ENCODE results near the gene MGRN1.

MGRN1 gene

DNA sequence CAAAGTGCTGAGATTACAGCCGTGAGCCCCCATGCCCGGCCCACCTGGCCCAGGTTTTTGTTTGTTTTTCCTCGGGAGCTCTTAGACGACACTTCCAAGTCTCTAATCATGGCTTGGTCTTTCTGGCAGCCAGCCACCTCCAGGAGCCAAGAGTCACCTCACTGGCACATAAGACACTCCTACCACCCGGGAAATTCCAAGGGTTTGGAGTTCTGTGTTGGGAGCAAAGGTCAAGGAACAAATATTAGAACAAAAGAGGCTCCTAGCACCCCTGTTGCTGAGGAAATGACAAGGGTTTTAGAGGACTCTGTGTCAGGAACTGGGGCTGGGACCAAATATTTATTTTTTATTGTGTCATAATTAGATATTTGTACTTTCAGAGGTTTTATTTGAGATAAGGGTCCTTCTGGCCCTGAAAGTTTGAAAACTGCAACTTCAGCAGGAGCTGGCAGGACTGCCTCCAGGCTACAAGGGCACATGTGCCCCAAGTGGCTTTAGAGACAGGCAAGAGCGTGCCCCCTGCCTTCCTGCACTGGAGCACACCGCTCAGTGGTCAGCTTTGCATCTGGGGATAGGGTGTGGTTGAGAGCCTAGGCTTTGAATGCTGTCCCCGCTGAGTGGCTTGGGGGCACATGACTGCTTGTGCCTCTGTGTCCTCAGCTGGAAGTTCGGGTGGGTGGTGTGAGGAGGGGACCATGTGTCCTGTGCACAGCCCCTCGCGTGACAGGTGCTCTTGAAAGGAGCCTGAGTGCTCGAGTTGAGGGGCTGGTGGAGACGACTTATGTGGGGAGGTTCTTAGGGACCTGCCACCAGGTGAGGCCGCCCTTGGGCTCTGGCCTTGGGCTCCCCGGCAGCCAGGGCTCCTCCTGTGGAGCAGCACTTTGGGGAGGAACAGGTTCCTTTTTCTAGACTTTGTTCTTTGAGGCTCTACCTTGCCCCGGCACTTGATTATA is 29.7 kb downstream of the MGRN1 start:
- no peak for DNase-seq (ENCODE audit: low spot score)

DNA sequence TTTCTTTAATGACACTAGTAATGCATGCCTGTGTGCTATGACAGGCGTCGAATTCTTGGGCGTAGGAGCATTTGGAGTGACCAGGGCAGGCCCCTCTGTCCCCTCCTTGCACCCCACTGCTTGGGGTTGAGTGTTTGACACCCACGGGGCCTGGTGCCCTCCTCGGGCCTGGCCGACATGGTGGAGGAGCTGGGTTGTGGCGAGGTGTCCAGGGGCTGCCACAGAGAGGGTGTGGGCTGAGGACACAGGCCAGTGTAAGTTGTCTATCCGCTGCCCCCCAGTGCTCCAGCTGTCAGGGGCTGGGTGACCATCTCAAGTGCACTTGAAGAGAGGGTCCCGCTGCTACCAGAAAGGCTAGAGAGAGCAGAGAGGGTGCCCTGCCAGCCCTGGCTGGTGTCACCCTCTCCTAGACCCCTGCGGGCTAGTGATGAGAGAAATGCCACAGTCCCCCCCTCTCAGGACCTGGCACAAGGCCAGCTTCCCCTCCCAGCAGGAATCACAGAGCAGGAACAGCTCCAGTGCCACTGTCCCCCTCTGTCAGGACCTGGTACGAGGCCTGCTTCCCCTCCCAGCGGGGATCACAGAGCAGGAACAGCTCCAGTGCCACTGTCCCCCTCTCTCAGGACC is 30.5 kb downstream of the MGRN1 start:
- no peak for DNase-seq (ENCODE audit: low spot score)

- DNase-seq (ENCODE audit: low spot score): no peak
Measured at GRCh38 chr16:4655801-4656200, 31.2 kb downstream of the MGRN1 start.

DNA sequence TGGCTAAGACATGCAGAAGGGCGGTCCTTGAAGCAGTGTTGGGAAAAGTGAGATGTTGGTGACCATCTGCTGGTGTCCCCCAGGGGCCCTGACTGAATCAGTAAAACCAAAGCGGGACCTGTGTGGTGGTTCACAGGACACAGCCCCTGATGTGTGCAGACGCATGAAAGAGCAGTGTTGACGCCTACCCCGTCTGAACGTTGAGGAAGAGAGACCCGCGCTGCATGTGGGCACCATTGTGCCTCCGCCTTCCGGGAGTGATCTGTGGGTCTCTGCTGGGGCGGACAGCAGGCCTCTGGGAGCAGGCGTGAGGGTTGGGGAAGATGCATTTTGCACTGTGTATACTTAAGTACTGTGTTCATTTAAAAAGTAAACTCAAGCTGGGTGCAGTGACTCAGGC is 31.6 kb downstream of the MGRN1 start:
- no peak for DNase-seq (ENCODE audit: low spot score)

GRCh38 chr16:4656695-4657686 is 32.4 kb downstream of the MGRN1 start:
- no peak for DNase-seq (ENCODE audit: low spot score)

GRCh38 chr16:4659363-4660353 is 35.0 kb downstream of the MGRN1 start:
- DNase-seq (ENCODE audit: low spot score): no peak

GRCh38 chr16:4660454-4661007 is 35.9 kb downstream of the MGRN1 start:
- peak; percentile 36 for DNase-seq (ENCODE audit: low spot score)

GRCh38 chr16:4661661-4662060 is 37.0 kb downstream of the MGRN1 start:
- no peak for DNase-seq (ENCODE audit: low spot score)

- no peak for DNase-seq (ENCODE audit: low spot score)
Measured at GRCh38 chr16:4663465-4663776, 38.8 kb downstream of the MGRN1 start.

- DNase-seq (ENCODE audit: low spot score): no peak
Measured at GRCh38 chr16:4663777-4664465, 39.3 kb downstream of the MGRN1 start.

DNA sequence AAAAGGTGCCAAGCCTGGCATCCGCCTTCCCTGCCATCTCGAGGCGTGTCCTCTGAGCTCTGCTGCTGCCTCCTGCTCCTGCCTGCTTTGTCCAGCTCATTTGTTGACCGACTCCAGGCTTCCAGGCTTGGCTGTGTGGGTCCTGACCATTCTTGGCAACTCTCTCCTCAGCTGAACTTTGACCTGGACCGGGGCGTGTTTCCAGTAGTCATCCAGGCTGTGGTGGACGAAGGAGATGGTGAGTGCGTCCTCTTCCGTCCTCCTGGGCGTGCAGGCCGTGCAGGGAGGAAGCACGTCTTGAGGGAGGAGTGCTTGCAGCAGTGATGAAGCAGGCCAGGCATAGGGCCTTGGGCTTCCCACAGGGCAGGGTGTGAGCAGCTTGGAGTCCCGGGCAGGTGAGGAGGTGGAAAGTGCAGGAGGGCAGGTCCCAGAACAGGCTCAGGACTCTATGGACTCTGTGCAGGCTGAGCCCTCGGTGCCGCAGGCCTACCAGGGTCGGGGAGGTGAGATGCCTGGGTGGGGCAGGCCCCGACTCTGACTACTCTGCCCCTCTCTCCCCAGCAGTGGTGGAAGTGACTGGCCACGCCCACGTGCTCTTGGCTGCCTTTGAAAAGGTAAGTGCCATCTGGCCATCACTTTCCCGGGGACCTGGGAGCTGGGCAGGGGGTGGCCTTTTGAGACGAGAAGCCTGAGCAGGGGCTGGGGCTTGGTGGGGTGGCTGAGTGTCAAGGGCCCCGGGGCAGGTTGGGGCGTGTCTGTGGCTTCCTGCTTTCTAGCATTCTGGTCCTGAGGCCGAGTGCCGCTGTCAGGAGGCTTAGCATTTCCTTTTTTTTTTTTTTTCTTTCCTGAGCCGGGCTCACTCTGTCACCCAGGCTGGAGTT is 40.2 kb downstream of the MGRN1 start:
- no peak for DNase-seq (ENCODE audit: low spot score)

DNA sequence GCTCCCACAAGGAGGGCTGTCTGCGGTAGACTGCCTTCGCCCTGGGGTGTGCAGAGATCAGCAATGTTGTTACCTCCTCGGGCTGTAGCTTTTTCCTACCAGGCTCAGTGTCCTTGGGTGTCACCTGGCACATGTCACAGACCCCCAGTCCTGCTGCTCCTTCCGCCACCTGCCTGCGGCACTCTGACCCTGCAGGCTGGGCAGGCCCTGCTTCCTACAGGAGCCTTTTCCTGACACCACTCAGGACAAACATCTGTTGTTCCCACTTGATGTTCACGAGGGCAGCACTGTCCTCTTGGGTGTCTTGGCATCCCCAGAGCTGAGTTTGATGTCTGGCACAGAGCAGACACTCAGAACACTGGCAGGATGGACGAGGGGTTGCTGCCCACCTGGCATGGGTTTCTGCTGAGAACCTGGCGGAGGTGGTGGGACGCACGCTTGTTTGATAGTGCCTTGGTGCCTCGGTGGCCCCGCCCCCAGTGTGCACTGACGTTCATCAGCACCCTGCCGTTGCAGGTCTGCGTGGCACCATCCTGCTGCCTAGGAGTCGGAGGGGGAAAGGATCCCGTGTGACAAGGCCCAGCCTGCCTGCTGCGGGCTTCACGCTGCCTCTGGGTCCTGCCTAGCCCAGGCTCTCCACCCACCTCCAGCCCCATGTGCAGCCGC is 42.0 kb downstream of the MGRN1 start:
- no peak for DNase-seq (ENCODE audit: low spot score)

DNA sequence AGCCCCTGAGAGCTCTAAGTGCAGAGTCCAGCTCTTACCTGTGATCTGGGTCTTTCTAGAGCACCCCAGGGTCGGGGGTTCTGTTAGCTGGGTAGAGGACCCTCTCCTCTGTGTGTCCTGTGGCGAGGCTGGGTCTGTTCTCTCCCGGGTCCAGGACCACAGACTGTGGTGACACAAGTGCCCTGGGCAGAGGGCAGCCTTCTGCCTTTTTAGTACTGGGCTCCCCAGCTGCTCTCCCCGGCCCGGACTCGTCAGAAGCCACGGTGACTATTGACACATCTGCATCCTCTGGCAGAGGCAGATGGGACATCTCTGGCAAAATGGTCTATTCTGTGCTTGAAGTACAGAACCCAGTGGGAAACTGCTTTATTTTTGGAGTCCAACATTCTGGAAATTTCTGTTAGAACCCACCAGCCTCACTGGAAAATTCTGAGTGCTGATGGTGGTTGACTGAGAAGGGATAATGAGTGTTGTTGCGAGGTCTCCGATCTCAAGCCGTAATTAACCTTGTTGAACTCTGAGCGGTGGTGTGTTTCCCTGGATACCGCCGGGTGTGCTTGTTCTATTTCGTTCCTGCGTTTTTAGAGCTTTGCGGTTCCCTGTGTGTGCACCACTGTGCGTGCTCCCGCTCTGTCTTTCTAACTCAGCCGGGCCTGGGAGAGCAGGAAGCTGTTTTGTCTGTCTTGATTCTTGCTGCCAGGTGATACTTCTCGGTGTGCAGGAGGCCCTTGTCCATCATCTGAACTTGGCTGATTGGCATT is 42.8 kb downstream of the MGRN1 start:
- no peak for DNase-seq (ENCODE audit: low spot score)

GRCh38 chr16:4668313-4668960 is 43.8 kb downstream of the MGRN1 start:
- no peak for DNase-seq (ENCODE audit: low spot score)

DNA sequence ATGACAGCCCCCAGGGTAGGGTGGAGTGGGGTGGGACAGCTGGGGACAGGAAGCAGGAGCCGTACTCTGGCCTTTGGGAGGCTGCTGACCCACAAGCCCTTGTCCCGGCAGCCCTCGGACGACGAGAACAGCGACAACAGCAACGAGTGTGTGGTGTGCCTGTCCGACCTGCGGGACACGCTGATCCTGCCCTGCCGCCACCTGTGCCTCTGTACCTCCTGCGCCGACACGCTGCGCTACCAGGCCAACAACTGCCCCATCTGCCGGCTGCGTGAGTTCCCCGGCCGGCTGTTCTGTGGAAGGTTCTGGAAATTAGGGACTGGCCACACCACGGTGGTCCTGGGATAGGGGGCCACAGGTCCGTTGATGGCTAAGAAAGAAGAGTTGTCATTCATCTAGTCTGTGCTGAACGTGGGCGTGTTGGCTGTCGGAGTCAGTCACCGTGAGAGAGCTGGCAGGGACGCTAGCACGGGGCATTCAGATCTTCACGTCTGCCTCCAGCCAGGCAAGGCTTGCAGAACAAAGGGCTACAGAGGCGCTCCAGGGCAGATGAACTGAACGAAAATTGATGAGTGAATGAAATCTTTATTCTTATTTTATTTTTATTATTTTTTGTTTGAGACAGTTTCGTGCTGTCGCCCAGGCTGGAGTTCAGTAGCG is 48.9 kb downstream of the MGRN1 start:
- DNase-seq (ENCODE audit: low spot score): peak; percentile 74

GRCh38 chr16:4674926-4675530 is 50.4 kb downstream of the MGRN1 start:
- DNase-seq (ENCODE audit: low spot score): no peak
